Measurements from ENCODE around the gene KIF21B.

- TF ChIP-seq EGR1 (IDR thresholded peaks at IDR 0.05), result no peak
- no peak for TF ChIP-seq TCF12 (IDR thresholded peaks at IDR 0.05; ENCODE audit: low read depth)
- no peak for TF ChIP-seq YY1 (IDR thresholded peaks at IDR 0.05; ENCODE audit: low read depth)
- TF ChIP-seq ZBTB7A (IDR thresholded peaks at IDR 0.05; ENCODE audit: low read depth), result no peak
- TF ChIP-seq MAX (IDR thresholded peaks at IDR 0.05), result no peak
- TF ChIP-seq EP300 (IDR thresholded peaks at IDR 0.05; ENCODE audit: borderline replicate concordance), result no peak
- no peak for TF ChIP-seq RAD21 (IDR thresholded peaks at IDR 0.05; ENCODE audit: low read depth)
- TF ChIP-seq NFIC (IDR thresholded peaks at IDR 0.05), result no peak
- no peak for TF ChIP-seq REST (IDR thresholded peaks at IDR 0.05; ENCODE audit: low read depth)
- no peak for TF ChIP-seq FOXM1 (IDR thresholded peaks at IDR 0.05; ENCODE audit: borderline replicate concordance, low read depth)
- no peak for TF ChIP-seq TEAD4 (IDR thresholded peaks at IDR 0.05)
- TF ChIP-seq USF1 (IDR thresholded peaks at IDR 0.05), result no peak
Observed at GRCh38 chr1:200931776-200932175, 91.7 kb downstream of the KIF21B start.
